Measurements from ENCODE around the gene FGD2.

Gene FGD2

GRCh38 chr6:37018198-37019064 is 13.0 kb downstream of the FGD2 start:
- peak; percentile 89 to 90 for DNase-seq

GRCh38 chr6:37019065-37019450 is 13.6 kb downstream of the FGD2 start:
- no peak for DNase-seq

GRCh38 chr6:37020381-37020780 is 14.9 kb downstream of the FGD2 start:
- DNase-seq = no peak

- DNase-seq = no peak
Measured at GRCh38 chr6:37020812-37021211, 15.4 kb downstream of the FGD2 start.

GRCh38 chr6:37021356-37022129 is 16.1 kb downstream of the FGD2 start:
- peak; percentile 74 to 85 for DNase-seq

GRCh38 chr6:37022135-37022863 is 16.8 kb downstream of the FGD2 start:
- DNase-seq = no peak

- no peak for DNase-seq
Measured at GRCh38 chr6:37024656-37025337, 19.3 kb downstream of the FGD2 start.

GRCh38 chr6:37025621-37026466 is 20.4 kb downstream of the FGD2 start:
- DNase-seq = no peak

GRCh38 chr6:37027036-37027720 is 21.7 kb downstream of the FGD2 start:
- no peak for DNase-seq

- no peak for DNase-seq
Measured at GRCh38 chr6:37027811-37028469, 22.5 kb downstream of the FGD2 start.

GRCh38 chr6:37029249-37029971 is 24.0 kb downstream of the FGD2 start:
- peak; percentile 60 to 86 for DNase-seq

GRCh38 chr6:37030599-37030998 is 25.1 kb downstream of the FGD2 start:
- no peak for DNase-seq

GRCh38 chr6:37032239-37032638 is 26.8 kb downstream of the FGD2 start:
- DNase-seq = no peak

GRCh38 chr6:37033255-37033654 is 27.8 kb downstream of the FGD2 start:
- DNase-seq = peak in 1 of 2 donors; percentile 40

- DNase-seq = no peak
Measured at GRCh38 chr6:37033819-37034795, 28.7 kb downstream of the FGD2 start.

- DNase-seq = no peak
Measured at GRCh38 chr6:37036146-37036545, 30.7 kb downstream of the FGD2 start.

GRCh38 chr6:37038292-37039198 is 33.1 kb downstream of the FGD2 start:
- no peak for DNase-seq

GRCh38 chr6:37039958-37040357 is 34.5 kb downstream of the FGD2 start:
- DNase-seq = no peak

Data from CD4-positive, alpha-beta T cell treated with Interleukin-4 for 1 hour (primary cell).